Measurements from ENCODE around the gene PPCS.

Gene PPCS

GRCh38 chr1:42420911-42421585 lies 35.3 kb upstream of the PPCS start:
- peak; percentile 98 for DNase-seq (ENCODE audit: low read depth)
- peak overlapping the region; percentile 2 for H3K4me3 ChIP-seq (ENCODE audit: low read length)
- TF ChIP-seq, protein P1, sequence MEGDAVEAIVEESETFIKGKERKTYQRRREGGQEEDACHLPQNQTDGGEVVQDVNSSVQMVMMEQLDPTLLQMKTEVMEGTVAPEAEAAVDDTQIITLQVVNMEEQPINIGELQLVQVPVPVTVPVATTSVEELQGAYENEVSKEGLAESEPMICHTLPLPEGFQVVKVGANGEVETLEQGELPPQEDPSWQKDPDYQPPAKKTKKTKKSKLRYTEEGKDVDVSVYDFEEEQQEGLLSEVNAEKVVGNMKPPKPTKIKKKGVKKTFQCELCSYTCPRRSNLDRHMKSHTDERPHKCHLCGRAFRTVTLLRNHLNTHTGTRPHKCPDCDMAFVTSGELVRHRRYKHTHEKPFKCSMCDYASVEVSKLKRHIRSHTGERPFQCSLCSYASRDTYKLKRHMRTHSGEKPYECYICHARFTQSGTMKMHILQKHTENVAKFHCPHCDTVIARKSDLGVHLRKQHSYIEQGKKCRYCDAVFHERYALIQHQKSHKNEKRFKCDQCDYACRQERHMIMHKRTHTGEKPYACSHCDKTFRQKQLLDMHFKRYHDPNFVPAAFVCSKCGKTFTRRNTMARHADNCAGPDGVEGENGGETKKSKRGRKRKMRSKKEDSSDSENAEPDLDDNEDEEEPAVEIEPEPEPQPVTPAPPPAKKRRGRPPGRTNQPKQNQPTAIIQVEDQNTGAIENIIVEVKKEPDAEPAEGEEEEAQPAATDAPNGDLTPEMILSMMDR (conservative IDR thresholded peaks at IDR 0.05; ENCODE audit: low read depth, low read length), result no peak

GRCh38 chr1:42422737-42423136 lies 33.6 kb upstream of the PPCS start:
- no peak for DNase-seq (ENCODE audit: low read depth)
- TF ChIP-seq, protein P1 (conservative IDR thresholded peaks at IDR 0.05; ENCODE audit: low read depth, low read length), result no peak
- no peak overlapping the region for H3K4me3 ChIP-seq (ENCODE audit: low read length)

- TF ChIP-seq, protein P1 (conservative IDR thresholded peaks at IDR 0.05; ENCODE audit: low read depth, low read length), result no peak
- H3K4me3 ChIP-seq (ENCODE audit: low read length), result no peak overlapping the region
- DNase-seq (ENCODE audit: low read depth), result no peak
Observed at GRCh38 chr1:42423681-42424080, 32.7 kb upstream of the PPCS start.

- DNase-seq (ENCODE audit: low read depth), result no peak
- no peak overlapping the region for H3K4me3 ChIP-seq (ENCODE audit: low read length)
- TF ChIP-seq, protein P1 (conservative IDR thresholded peaks at IDR 0.05; ENCODE audit: low read depth, low read length), result no peak
Observed at GRCh38 chr1:42424201-42424600, 32.1 kb upstream of the PPCS start.

GRCh38 chr1:42427240-42427639 lies 29.1 kb upstream of the PPCS start:
- no peak for DNase-seq (ENCODE audit: low read depth)
- H3K4me3 ChIP-seq (ENCODE audit: low read length), result no peak overlapping the region
- TF ChIP-seq, protein P1 (conservative IDR thresholded peaks at IDR 0.05; ENCODE audit: low read depth, low read length), result no peak

- DNase-seq (ENCODE audit: low read depth), result no peak
- TF ChIP-seq, protein P1 (conservative IDR thresholded peaks at IDR 0.05; ENCODE audit: low read depth, low read length), result no peak
- H3K4me3 ChIP-seq (ENCODE audit: low read length), result no peak overlapping the region
Observed at GRCh38 chr1:42429603-42430002, 26.7 kb upstream of the PPCS start.

Measured in retinal pigment epithelial cell (primary cell).